Stimulated activated CD8-positive, alpha-beta memory T cell treated with anti-CD3 and anti-CD28 coated beads, Interleukin-15, amount 100 ng/mL, for 4 hours (primary cell): ENCODE measurements around the gene LIN28B.
"Not testable (repeated sequence)": the region's sequence is repeated elsewhere in the genome, so short reads cannot be mapped to it uniquely, and the experiment has no call there.

ENCODE experiments used
- DNase-seq, 2 donors: peaks; one replicate each; pipeline ENCODE4 v3.0.0-alpha.2; 2020; ENCODE audit warnings: low read depth in 2 of 2

The LIN28B gene

DNA sequence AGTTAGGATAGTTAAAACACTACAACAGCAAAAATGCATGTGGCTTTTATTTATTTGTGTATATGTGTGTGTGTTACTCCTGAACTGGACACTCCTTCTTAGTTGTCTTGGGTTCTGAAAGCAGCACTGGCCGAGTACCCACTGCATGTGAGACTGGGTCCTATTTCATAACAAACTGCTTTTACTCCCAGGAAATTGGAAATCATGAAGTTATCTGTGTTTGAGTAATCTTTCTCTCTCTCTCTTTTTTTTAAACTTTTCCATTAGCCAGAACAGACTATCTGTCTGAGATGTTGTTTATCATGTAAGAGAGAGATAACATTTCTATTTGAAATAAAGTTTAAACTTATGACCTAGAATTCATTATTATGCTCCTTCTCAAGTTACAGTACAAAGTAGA is 110.4 kb downstream of the LIN28B start:
- DNase-seq: no peak

DNA sequence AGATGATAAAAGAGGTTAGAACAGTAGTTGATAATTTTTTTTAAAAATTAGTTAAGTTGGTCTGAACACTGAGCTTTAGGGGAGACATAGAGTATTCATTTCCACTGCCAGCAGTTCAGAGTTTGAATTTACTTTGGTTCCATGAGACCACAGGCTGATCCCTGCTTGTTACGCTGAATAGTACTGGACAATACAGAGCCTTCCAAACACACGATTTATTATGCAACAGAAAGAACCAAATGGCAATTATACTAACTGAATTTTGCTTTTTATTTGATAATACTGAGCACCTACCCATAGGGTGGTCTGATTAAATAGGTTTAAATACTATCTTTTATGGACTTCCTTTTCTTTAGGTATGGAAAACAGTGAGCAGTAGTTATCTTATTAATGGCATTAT is 111.5 kb downstream of the LIN28B start:
- no peak for DNase-seq

DNA sequence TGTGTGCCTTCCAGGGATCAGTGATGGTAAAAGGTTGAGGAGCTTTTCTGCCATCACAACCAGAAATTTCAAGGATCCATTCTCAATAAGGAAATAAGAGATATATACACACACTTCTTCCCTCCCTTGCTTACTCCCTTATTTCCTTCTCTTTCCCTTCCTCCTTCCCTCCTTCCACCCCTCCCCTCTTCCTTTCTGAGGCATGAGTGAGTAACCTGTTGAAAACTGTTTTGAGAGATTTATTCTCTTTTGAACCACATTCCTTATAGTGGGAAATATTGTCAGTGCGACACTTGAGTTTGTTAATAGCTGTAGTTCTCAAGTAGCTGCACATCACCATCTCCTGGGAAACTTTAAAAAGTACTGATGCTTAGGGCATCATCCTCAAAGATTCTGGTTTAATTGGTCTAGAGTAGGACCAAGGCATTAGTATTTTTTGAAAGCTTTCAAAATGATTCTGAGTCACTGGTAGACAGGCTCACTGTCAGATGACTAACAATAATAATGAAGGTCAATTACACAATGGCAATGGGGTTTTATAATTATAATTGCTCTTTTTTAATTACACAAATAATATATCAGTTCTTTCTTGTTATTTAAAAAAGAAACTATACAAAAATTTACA is 113.0 kb downstream of the LIN28B start:
- no peak for DNase-seq

DNA sequence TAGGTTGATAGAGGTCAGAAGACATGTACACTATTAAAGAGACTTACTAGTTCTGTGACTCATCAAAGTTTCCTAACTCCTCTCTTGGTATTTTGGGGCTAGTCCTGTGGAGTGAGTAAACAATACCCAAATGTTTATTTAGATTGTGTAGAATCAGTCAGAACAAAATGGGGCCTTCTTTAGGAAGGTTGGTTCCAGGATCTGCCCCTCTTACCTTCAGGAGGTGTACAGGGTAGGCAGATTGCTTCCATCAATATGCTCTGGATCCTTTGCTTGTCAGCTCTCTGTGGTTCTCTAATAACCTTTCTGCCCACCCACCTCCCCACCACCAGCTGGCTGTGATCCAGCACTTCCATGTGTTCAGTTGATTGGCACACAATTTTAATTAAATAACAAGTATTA is 115.9 kb downstream of the LIN28B start:
- no peak for DNase-seq

DNA sequence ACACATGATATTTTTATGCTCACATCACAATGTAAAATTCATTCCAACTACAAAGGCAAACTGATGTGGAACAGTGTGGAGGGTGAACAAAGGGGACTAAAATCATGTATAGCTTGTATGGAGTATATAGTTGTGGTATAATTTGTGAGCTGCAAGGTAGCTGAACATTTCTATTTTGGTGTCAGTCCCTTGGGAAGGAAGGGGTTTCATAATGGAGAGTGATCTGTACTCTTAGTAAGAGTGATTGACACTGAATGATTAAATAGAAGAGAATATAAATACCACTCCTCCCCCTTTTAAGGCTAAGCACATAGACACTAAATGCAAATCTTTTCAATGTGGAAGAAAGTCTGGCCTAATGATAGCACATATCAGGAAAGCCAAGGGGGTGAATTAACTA is 118.3 kb downstream of the LIN28B start:
- no peak for DNase-seq

DNA sequence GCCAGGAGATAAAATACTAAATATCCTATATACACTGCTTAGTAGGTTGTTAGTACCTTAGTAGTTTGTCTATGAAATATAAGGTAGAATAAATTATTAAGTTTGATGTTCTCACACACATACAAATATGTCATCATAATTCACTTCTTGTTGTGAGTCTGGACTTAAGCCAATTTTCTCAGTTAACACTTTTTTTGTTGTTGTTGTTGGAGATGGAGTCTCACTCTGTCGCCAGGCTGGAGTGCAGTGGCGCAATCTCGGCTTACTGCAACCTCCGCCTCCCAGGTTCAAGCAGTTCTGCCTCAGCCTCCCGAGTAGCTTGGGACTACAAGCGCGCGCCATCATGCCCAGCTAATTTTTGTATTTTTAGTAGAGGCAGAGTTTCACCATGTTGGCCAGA is 119.5 kb downstream of the LIN28B start:
- not testable (repeated sequence) for DNase-seq

DNA sequence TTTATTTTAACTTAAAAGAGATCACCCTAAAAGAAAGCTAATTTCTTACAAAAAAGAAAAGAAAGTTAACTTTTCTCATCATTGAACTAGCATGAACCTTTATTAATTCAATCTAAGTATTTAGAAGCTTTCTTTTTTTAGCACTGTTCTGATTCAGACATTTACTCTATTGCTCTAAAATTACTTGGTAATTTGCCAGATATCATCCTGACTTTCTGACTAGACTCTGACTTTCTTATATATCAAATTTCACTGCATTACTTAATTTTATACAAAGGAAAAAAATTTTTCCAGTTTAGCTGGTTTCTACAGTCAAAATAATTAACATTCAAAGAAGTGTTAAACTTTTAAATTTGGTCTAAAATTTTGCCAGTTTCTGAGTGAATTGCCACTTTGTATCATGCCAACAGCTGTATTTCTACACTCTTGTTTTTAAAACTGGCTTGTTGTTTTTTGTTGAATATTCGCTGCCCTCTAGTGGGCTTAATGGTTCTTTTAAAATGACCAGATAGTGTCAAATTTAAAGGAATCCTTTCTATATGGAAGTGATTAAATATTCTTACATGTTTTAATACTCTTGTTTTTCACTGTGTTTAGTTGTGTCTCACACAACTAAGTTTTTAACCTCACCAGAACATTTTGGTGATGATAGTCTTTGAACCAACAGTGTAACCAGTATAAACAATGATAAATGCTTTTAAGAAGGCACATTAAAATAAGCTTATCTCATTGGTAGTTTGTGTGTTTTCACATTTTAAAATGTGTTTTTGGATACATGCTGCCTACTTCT is 120.9 kb downstream of the LIN28B start:
- no peak for DNase-seq

DNA sequence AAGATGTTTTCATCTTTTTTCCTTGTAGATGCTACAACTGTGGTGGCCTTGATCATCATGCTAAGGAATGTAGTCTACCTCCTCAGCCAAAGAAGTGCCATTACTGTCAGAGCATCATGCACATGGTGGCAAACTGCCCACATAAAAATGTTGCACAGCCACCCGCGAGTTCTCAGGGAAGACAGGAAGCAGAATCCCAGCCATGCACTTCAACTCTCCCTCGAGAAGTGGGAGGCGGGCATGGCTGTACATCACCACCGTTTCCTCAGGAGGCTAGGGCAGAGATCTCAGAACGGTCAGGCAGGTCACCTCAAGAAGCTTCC is 121.4 kb downstream of the LIN28B start:
- DNase-seq: no peak

DNA sequence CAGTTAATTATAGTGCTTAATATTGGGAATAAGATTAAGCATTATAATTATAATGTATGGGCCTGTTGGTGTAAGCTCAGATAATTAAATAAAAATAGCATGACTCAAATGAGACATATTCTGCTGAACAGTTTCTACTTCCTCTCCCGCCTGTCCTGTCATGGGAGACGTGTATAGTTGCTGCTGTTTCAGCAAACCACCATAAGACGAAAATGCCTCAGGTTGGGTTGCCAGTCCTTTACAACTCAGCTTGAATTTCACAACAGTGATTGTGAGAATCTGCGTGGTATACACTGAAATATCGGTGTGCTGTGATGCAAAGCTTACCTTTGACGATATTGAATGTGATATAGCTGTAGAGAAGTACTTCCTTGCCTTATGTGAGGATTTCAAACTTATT is 123.4 kb downstream of the LIN28B start:
- no peak for DNase-seq

DNA sequence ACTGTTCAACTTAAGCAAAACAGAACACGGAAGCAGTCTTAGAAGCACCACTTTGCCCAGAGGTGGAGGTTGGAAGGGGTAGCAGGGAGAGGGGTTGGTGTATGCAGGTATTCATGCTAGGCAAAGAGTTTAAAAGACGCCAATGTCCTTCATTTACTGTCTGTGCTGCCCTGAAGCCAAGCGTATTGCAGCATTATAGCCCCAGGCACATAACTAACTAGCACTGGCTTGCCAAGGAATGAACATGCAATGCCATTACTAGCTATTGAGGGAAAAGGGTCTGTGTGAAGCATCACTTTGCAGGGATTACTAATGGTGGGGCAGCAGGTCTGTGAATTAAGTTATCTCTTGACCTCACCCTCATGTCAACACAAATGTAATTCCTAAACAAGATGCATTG is 124.8 kb downstream of the LIN28B start:
- DNase-seq: not testable (repeated sequence)

DNA sequence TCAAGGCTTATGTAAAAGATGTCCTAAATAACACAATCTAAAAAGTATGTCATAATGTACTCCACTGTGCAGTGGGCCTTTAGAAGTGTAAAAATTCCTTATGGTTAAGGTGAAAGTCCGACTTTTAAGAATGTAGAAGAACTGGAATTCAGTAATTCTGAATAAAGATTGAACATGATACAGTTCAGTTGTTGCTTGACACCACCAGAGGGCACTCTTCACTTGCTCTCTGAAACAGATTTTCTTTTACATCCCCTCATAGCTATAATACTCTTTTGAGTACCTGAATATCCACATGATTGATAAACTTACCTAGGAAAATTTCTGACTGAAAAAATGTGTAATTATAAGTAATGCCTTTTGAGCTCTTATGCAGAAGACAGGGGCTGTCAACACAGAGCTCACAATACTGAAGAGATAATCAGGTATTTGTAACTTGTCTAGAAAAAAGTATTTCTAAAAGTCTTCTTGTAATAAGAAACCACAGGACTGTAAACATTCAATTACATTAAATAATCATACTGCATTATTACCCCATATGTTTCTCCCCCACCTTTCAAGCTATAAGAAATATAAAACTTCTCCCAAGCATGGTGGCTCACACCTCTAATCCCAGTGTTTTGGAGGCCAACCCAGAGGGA is 130.8 kb downstream of the LIN28B start:
- no peak for DNase-seq

DNA sequence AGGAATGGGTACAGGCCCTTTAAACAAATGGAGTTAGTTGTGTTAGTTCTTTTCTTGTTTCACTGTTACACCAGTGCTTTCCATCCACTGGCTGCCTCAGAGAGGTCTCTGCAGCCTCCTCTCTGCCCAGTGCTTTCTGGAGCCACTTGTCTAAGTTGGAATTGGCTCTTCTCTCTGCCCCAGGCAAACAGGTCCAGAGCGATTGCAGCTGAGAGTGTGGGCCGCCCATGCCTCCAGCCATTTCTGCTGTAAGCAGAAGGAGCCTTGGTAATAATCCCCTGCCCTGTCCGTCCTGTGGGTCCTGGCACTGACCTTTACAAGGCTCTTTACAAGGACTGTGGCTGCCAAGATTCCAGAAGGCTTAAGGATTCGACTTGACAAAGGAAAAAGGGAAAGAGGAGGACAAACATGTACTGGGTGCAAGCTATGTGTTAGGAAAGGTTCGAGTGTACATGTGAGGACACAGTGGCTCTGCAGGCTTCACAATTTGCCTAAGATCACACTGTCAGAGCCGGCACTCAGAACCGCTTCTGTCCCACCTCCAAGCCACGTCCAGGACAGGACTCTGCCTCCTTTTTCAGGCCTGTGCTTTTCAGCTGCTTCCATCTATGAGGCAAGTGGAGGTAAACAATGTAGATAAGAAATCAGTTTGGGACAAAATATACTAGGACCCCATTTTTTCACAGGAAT is 134.4 kb downstream of the LIN28B start:
- DNase-seq: no peak

DNA sequence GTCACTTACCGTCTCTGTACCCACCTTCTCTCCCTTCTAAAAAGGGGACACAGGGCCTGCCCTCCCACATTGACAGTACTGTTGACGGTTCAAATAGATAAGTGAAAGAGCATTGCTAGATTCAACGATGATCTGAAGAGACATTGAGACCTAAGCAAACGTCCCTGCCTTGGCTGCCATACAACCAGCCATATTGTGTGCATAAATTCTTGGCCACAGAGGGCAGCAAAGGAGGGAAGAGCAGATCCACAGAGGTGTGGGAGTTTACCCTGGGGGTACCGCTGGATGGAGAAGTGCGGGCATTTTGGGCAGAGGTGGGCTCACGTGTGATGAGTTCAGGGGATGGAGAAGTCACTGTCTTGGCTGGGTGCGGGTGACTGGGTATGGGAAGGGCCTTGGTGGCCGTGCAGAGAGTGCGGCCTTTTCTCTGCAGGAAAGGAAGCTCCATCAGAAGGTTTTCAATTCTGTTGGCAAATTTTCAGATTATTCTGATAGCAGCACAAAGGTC is 137.3 kb downstream of the LIN28B start:
- DNase-seq: no peak

DNA sequence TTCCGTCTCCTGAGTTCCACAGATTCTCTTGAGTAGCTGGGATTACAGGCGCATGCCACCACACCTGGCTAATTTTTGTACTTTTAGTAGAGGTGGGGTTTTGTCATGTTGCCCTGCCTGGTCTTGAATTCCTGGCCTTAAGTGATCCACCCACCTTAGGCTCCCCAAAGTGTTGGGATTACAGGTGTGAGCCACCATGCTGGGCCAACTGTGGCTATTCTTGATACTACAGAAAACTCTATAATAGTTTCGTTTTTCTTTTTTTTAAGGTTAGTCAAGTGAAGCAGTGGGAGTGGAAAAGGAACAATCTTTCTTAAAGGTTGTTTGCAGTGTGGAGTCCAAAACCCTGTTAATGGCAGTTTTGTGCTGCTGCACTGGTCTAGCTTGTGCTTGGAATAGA is 138.2 kb downstream of the LIN28B start:
- no peak for DNase-seq

DNA sequence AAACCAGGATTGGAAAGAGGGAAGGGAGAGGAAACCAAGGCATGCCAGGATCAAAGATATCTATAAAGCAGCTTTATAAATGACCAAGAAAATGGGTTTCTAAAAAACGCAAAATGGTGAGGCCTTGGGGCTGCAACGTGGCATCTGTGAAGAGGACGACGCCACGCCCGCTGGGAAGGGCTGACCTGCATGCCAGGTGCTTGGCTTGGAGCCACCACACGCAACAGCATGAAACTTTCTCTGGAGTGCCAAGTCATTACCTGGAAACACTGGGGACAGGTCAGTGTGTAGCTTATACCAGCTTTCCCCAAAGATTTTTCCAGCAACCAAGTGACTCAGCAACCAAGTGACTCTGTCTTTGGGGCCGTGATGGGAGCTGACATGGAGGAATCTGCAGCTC is 140.4 kb downstream of the LIN28B start:
- DNase-seq: no peak

DNA sequence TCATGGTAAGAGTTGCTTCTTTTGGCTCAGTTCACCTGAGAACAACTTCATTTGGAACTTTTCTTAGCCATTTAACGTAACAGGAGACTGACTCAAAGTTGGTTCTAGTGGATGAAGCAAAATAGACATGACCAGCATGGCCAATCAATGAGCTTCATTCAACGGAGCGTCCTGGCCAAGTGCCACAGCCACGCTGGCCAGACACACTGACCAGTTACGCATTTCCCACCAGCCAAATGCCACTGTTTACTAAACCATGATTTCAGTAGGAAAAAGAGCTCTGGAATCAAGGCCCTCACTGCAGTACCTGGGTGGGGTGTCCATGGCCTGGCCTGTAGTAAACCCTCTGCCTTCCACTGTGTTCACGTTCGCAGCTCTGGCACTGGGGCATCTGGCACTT is 142.5 kb downstream of the LIN28B start:
- DNase-seq: no peak

DNA sequence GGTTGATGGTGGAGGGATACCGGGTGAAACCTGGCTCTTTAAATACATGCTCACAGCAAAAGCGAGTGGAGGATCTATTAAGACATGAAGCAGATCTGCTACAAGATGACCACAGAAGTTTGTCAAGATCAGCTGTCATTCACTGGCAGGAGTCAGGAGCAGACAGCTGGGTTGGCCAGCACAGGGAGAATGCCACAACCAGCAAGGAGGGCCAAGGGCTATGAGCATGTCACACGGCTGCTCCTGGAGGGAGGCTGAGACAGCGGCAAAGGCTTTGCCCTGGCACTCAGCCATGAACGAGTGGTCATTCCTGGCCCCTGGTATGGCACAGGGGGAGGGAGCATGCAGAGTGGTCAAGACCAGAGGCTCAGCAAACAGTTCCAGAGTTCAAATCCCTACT is 145.3 kb downstream of the LIN28B start:
- DNase-seq: no peak

DNA sequence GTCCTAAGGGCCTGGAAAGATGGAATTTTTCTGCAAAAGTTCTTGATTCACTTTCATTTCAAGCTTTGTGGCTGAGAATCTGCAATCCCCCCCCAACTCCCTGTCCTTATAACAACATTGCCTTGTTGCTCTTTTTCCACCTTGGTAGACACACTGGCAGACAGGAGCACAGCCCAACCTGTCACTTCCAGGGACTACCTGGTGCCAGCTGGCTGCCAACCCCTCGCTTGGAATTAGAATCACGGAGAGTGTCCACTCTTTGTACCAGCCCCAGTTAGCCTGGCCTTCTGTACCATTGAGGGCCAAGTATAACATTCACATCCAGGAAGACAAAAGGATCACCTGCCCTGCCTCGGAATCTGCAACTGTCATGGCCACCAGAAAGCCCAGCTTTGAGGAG is 148.2 kb downstream of the LIN28B start:
- no peak for DNase-seq

DNA sequence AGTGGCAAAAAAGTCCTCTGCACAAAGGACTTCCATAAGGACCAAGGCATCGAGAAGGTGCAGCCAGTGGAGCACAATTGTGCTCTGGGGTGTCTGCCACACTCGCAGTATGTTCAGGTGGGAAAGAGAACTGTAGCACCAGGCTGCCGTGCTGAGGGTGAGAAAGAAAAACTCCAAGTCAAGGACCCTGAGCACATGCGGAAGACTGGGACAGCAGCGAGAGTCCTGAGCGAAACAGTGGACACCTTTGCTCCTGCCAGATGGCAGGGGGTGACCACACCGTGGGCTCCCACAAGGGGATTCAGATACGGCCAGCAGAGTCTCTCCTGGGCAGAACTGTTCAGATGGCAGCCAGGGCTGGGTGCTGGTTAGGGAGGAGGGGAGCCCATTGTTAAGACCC is 149.4 kb downstream of the LIN28B start:
- DNase-seq: no peak

DNA sequence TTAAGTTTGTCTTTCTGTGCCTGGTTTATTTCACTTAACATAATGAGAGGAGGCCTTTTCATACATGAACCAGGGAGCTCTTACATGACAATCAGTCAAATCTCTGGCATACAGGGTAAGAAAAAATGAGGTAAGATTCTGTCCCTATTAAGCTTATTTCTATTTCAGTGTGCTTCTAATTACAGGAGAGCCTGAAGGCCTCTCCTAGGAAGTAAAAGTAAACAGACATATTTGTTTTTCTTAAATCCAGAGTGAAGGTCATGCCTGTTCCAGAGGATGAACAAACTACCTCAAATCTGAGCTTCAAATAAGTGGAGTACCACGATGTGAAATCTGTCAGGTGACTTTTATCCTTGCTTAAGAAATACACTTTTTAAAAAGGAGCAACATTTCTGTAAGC is 150.3 kb downstream of the LIN28B start:
- DNase-seq: no peak

DNA sequence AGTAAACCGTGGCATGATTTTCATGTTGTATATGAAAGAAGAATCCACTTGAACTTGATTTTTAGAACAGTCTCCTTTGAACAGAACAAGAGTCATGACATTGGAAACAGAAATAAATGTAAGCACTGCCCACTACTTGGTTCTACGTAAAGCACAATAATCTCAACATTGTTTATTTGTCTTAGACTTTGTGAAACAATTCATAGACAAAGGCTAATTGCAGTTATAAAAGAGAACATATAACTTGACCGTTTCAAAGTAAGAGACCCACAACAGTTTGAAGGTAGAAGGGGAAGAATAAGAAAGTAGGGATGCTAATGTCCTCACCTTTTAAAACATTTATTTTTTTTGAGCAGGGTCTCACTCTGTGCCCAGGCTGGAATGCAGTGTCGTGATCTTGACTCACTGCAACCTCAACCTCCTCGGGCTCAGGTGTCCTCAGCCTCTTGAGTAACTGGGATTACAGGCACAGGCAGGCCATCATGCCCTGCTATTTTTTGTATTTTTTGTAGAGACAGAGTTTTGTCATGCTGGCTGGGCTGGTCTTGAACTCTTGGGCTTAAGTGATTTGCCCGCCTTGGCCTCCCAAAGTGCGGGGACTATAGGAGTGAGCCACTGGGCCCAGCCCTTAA is 151.8 kb downstream of the LIN28B start:
- DNase-seq: no peak
